ENCODE results near the gene OR51S1. TPM values are rescaled to one million over a fixed set of nuclear protein-coding genes. Genes with fewer than 3 reads are reported as not detected.
"Not testable (repeated sequence)": the region's sequence is repeated elsewhere in the genome, so short reads cannot be mapped to it uniquely, and the experiment has no call there.

Gene OR51S1
- total and polyA plus RNA-seq, 2 experiments from 2014 or later, result not detected

- no peak for DNase-seq (ENCODE audit: low spot score)
- no peak overlapping the region for H2AFZ ChIP-seq
- H3K4me3 ChIP-seq, result no peak overlapping the region
- H3K79me2 ChIP-seq, result no peaks in the 10 kb centered on the region
- H3K9me2 ChIP-seq (replicated peaks; ENCODE audit: insufficient read depth), result no peaks in the 10 kb centered on the region
- no peak overlapping the region for H3K27ac ChIP-seq
- no peaks in the 10 kb centered on the region for H3K27me3 ChIP-seq
- WGBS (ENCODE audit: low lambda C conversion rate, missing lambda C conversion rate), result 65% methylated on average over 4 of the region's 4 CpGs
- H4K20me1 ChIP-seq (ENCODE audit: insufficient read depth, poor library complexity, severe bottlenecking), result no peaks in the 10 kb centered on the region
- no peaks in the 10 kb centered on the region for H3K4me1 ChIP-seq (ENCODE audit: insufficient read depth)
- H3K36me3 ChIP-seq (replicated peaks; ENCODE audit: insufficient read depth, low read depth), result no peaks in the 10 kb centered on the region
- no peak overlapping the region for H3K4me2 ChIP-seq
- no peaks in the 10 kb centered on the region for H3K9me3 ChIP-seq (ENCODE audit: low read depth)
- TF ChIP-seq EZH2 (IDR thresholded peaks at IDR 0.05; ENCODE audit: borderline replicate concordance) (no peak), CTCF (IDR thresholded peaks at IDR 0.05; ENCODE audit: poor library complexity) (no peak), EZH2phosphoT487 (IDR thresholded peaks at IDR 0.05; ENCODE audit: low read depth, severe bottlenecking, unreplicated experiment) (no peak)
Measured at GRCh38 chr11:4863876-4864275, 14.9 kb upstream of the OR51S1 start.

- Histone ChIP-seq H3K4me1 (ENCODE audit: insufficient read depth) (no peaks in the 10 kb centered on the region), H3K36me3 (replicated peaks; ENCODE audit: insufficient read depth, low read depth) (no peaks in the 10 kb centered on the region), H3K9me2 (replicated peaks; ENCODE audit: insufficient read depth) (no peaks in the 10 kb centered on the region), H3K27ac (no peak overlapping the region), H3K4me2 (no peak overlapping the region), H4K20me1 (ENCODE audit: insufficient read depth, poor library complexity, severe bottlenecking) (no peaks in the 10 kb centered on the region), H3K79me2 (no peaks in the 10 kb centered on the region), H2AFZ (no peak overlapping the region), H3K9me3 (ENCODE audit: low read depth) (no peaks in the 10 kb centered on the region), H3K4me3 (no peak overlapping the region), H3K27me3 (no peaks in the 10 kb centered on the region)
- TF ChIP-seq EZH2 (IDR thresholded peaks at IDR 0.05; ENCODE audit: borderline replicate concordance), result no peak
- TF ChIP-seq CTCF (IDR thresholded peaks at IDR 0.05; ENCODE audit: poor library complexity), result no peak
- TF ChIP-seq EZH2phosphoT487 (IDR thresholded peaks at IDR 0.05; ENCODE audit: low read depth, severe bottlenecking, unreplicated experiment), result no peak
- DNase-seq (ENCODE audit: low spot score), result no peak
Measured at GRCh38 chr11:4862447-4863236, 13.6 kb upstream of the OR51S1 start.

GRCh38 chr11:4854286-4854685 lies 5.3 kb upstream of the OR51S1 start:
- not testable (repeated sequence) for H4K20me1 ChIP-seq (ENCODE audit: insufficient read depth, poor library complexity, severe bottlenecking)

GRCh38 chr11:4851033-4851432 lies 2.0 kb upstream of the OR51S1 start:
- Histone ChIP-seq H2AFZ (no peak overlapping the region), H3K27ac (no peak overlapping the region), H3K4me2 (no peak overlapping the region), H3K4me1 (ENCODE audit: insufficient read depth) (no peaks in the 10 kb centered on the region), H3K9me3 (ENCODE audit: low read depth) (no peaks in the 10 kb centered on the region), H3K27me3 (no peaks in the 10 kb centered on the region), H3K36me3 (replicated peaks; ENCODE audit: insufficient read depth, low read depth) (no peaks in the 10 kb centered on the region), H4K20me1 (ENCODE audit: insufficient read depth, poor library complexity, severe bottlenecking) (no peaks in the 10 kb centered on the region), H3K4me3 (no peak overlapping the region), H3K9me2 (replicated peaks; ENCODE audit: insufficient read depth) (no peaks in the 10 kb centered on the region), H3K79me2 (no peaks in the 10 kb centered on the region)
- no peak for DNase-seq (ENCODE audit: low spot score)
- no peak for TF ChIP-seq EZH2 (IDR thresholded peaks at IDR 0.05; ENCODE audit: borderline replicate concordance)
- no peak for TF ChIP-seq CTCF (IDR thresholded peaks at IDR 0.05; ENCODE audit: poor library complexity)
- no peak for TF ChIP-seq EZH2phosphoT487 (IDR thresholded peaks at IDR 0.05; ENCODE audit: low read depth, severe bottlenecking, unreplicated experiment)
- 14% methylated on average over 4 of the region's 4 CpGs for WGBS (ENCODE audit: low lambda C conversion rate, missing lambda C conversion rate)

More at GRCh38 chr11:4854286-4854685, 5.3 kb upstream of the OR51S1 start:
- 93% methylated on average over 7 of the region's 7 CpGs for WGBS (ENCODE audit: low lambda C conversion rate, missing lambda C conversion rate)
- not testable (repeated sequence) for H3K79me2 ChIP-seq; H3K4me2 ChIP-seq; H3K36me3 ChIP-seq (replicated peaks; ENCODE audit: insufficient read depth, low read depth); H3K27me3 ChIP-seq; DNase-seq (ENCODE audit: low spot score); H3K4me1 ChIP-seq (ENCODE audit: insufficient read depth); H3K4me3 ChIP-seq; H3K9me2 ChIP-seq (replicated peaks; ENCODE audit: insufficient read depth); H2AFZ ChIP-seq; H3K9me3 ChIP-seq (ENCODE audit: low read depth); H3K27ac ChIP-seq

Measured in hepatocyte (in vitro differentiated cells).